CD4-positive, alpha-beta T cell treated with Interleukin-15 for 1 hour (primary cell): ENCODE data around the gene OR5C1.
A peak's percentile ranks its signal among the peaks of the same experiment; 100 is the strongest.
"Not testable (repeated sequence)": the region's sequence is repeated elsewhere in the genome, so short reads cannot be mapped to it uniquely, and the experiment has no call there.

ENCODE experiments used
- DNase-seq: peaks from one replicate; pipeline ENCODE4 v3.0.0-alpha.2; 2020

The OR5C1 gene

GRCh38 chr9:122812736-122813135 lies 24.0 kb downstream of the OR5C1 start:
- DNase-seq = no peak

GRCh38 chr9:122814545-122814944 lies 25.8 kb downstream of the OR5C1 start:
- no peak for DNase-seq

GRCh38 chr9:122815544-122815943 lies 26.8 kb downstream of the OR5C1 start:
- DNase-seq = no peak

GRCh38 chr9:122816163-122816867 lies 27.6 kb downstream of the OR5C1 start:
- peak; percentile 43 for DNase-seq

GRCh38 chr9:122819326-122819725 lies 30.6 kb downstream of the OR5C1 start:
- no peak for DNase-seq

GRCh38 chr9:122819791-122820489 lies 31.2 kb downstream of the OR5C1 start:
- DNase-seq = no peak

GRCh38 chr9:122820490-122820845 lies 31.7 kb downstream of the OR5C1 start:
- no peak for DNase-seq

- no peak for DNase-seq
These were observed 32.7 kb downstream of the OR5C1 start for GRCh38 chr9:122821278-122821943.

- DNase-seq = no peak
These were observed 33.3 kb downstream of the OR5C1 start for GRCh38 chr9:122822056-122822455.

- DNase-seq = no peak
These were observed 34.2 kb downstream of the OR5C1 start for GRCh38 chr9:122822938-122823337.

- no peak for DNase-seq
These were observed 39.0 kb downstream of the OR5C1 start for GRCh38 chr9:122827761-122828093.

GRCh38 chr9:122828965-122829284 lies 40.2 kb downstream of the OR5C1 start:
- not testable (repeated sequence) for DNase-seq

GRCh38 chr9:122832194-122832593 lies 43.5 kb downstream of the OR5C1 start:
- no peak for DNase-seq

- no peak for DNase-seq
These were observed 46.6 kb downstream of the OR5C1 start for GRCh38 chr9:122835313-122835731.

- no peak for DNase-seq
These were observed 48.6 kb downstream of the OR5C1 start for GRCh38 chr9:122837266-122837850.

- DNase-seq = not testable (repeated sequence)
These were observed 49.7 kb downstream of the OR5C1 start for GRCh38 chr9:122838441-122838840.
